Gastrocnemius medialis (tissue), 4 donors: ENCODE results near the gene SBNO1. TPM values are rescaled to one million over a fixed set of nuclear protein-coding genes. Genes with fewer than 3 reads are reported as not detected.
"Not testable (repeated sequence)": the region's sequence is repeated elsewhere in the genome, so short reads cannot be mapped to it uniquely, and the experiment has no call there.

Source experiments
- ATAC-seq, 2 donors: fragments of 150-250 bp; one replicate each; pipeline ENCODE4 v1.9.1; 2016
- DNase-seq, 2 donors: peaks; one replicate each; pipeline ENCODE4 v3.0.0-alpha.2; 2019
- H3K27ac ChIP-seq, 4 donors: fragments of 200-600 bp; sonication (generic); 1 replicate in 1 of 4; 2 replicates in 3 of 4; pipeline ENCODE4 v1.5.1; 2016 to 2018; ENCODE audit warnings: mild to moderate bottlenecking in 2 of 4, moderate library complexity in 1 of 4
- H3K27me3 ChIP-seq, 3 donors: fragments of 200-600 bp; sonication (generic) in 2 of 3; 1 replicate in 1 of 3; 2 replicates in 2 of 3; pipeline versions ENCODE4 v1.5.1 to v1.6.0; 2016 to 2019; ENCODE audit warnings: mild to moderate bottlenecking in 1 of 3, moderate library complexity in 1 of 3
- H3K36me3 ChIP-seq, 2 donors: fragments of 200-600 bp; sonication (generic) in 1 of 2; one replicate each; pipeline ENCODE4 v1.5.1; 2017 to 2018
- H3K4me1 ChIP-seq, 2 donors: fragments of 200-600 bp; sonication (generic) in 1 of 2; one replicate each; pipeline ENCODE4 v1.5.1; 2016 to 2017; ENCODE audit warnings: mild to moderate bottlenecking in 2 of 2
- H3K4me3 ChIP-seq, 4 donors: fragments of 200-600 bp; sonication (generic) in 3 of 4; 1 replicate in 1 of 4; 2 replicates in 3 of 4; pipeline ENCODE4 v1.5.1; 2016 to 2019; ENCODE audit warnings: mild to moderate bottlenecking in 2 of 4
- H3K9me3 ChIP-seq, 3 donors: fragments of 200-600 bp; sonication (generic) in 2 of 3; 1 replicate in 1 of 3; 2 replicates in 2 of 3; pipeline ENCODE4 v1.5.1; 2016 to 2019
- POLR2A ChIP-seq, 2 donors: fragments of 450-650 bp; IDR thresholded peaks; one replicate each; pipeline ENCODE4 v1.6.1; 2017; ENCODE audit warnings: antibody characterized with exemption in 2 of 2, mild to moderate bottlenecking in 2 of 2, moderate library complexity in 2 of 2
- in situ Hi-C, 4 donors: fragments of 200-750 bp; cut with MboI; loops; one replicate each; pipeline versions ENCODE4 v1.15.0 to v1.8.0; 2017; ENCODE audit warnings: low sequenced_read_pairs in 4 of 4
- intact Hi-C: fragments of 100-400 bp; cut with DNase I; formaldehyde crosslinking; loops from one replicate; pipeline ENCODE4 v1.15.1; 2023; ENCODE audit warnings: low total_unique reads
- total RNA-seq, 4 donors: library from RNA; depleted of rRNA; stranded (reverse); fragments of >200 nt; gene quantifications; one replicate each; pipeline versions ENCODE4 v1.1.0 to v1.2.3, GENCODE V29; 2016
- TF ChIP-seq, protein P1 (sequence below), 5 experiments: fragments of 450-650 bp in 3 of 5; fragments of 200-600 bp in 2 of 5; sonication (generic) in 2 of 5; IDR thresholded peaks in 4 of 5; conservative IDR thresholded peaks in 1 of 5; 1 replicate in 4 of 5; 2 replicates in 1 of 5; pipeline ENCODE4 v1.5.1; 2016 to 2019; ENCODE audit warnings: antibody characterized with exemption in 5 of 5, mild to moderate bottlenecking in 3 of 5, moderate library complexity in 3 of 5

The SBNO1 gene
- total RNA-seq, 4 donors from 2014 or later = 26.6 to 29.9 (median 28.8) TPM

DNA sequence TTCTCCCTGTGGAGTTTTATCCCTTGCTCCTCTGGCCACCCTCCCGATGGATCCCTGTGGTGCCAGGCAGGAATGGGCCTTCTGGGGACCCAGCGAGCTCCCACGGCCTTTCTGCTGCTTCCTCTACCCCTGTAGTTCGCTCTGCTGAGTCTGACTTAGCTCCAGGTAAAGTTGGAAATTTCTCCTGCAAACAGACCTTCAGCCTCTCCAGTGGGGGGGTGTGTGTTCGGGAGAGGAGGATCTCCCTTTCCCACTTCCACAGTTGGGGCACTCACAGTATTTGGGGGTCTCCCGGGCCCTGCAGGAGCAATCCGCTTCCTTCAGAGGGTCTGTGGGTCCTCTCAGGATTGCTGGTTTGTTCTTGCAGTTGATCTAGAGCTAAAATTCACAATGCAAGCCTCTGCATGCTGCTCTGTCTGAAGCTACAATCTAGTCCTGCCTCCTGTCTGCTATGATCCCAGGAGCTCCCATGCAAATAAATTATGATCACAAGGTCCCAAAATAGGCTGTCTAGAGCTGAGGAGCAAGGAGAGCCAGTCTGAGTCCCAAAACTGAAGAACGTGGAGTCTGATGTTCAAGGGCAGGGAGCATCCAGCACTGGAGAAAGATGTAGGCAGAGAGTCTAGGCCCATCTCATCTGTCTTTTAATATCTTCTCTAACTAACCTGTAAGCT, 113.1 kb downstream of the SBNO1 start:
- Histone ChIP-seq H3K27me3 (no peaks in the 10 kb centered on the region), H3K36me3 (peaks cover 0 to 16% of the 10 kb centered on the region in 2 donors)

DNA sequence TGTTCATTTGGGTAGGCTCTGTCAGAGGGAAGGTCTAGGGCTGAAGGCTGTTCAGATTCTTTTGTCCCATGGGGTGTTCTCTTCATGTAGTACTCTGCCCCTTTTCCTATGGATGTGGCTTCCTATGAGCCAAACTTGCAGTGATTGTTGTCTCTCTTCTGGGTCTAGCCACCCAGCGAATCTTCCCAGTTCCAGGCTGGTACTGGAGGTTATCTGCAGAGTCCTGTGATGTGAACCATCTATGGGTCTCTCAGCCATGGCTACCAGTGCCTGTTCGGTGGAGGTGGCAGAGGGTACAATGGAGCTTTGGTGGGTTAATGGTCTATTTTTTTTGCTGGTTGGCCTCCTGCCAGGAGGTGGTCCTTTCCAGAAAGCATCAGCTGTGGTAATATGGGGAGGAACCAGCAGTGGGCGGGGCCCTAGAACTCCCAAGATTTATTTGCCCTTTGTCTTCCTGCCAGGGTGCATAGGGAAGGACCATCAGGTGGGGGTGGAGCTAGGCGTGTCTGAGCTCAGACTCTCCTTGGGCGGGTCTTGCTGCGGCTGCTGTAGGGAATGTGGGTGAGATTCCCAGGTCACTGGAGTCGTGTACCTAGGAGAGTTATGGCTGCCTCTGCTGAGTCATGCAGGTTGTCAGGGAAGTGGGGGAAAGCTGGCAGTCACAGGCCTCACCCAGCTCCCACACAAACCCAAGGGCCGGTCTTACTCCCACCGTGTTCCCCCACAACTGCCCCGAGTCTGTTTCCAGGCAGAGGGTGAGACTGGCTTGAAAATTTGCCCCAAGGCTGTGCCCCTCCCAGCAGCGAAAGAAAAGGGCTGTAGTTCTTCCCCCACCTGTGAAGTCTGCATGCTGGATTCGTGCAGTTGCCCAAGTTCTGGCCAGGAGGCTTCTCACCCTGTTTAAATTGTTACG, 113.9 kb downstream of the SBNO1 start:
- peak in 1 of 2 donors; percentile 40 for DNase-seq
- H3K4me3 ChIP-seq = peak overlapping the region in 2 of 4 donors; percentile 10 to 32
- TF ChIP-seq POLR2A (IDR thresholded peaks at IDR 0.05) = no peak
- TF ChIP-seq, protein P1, sequence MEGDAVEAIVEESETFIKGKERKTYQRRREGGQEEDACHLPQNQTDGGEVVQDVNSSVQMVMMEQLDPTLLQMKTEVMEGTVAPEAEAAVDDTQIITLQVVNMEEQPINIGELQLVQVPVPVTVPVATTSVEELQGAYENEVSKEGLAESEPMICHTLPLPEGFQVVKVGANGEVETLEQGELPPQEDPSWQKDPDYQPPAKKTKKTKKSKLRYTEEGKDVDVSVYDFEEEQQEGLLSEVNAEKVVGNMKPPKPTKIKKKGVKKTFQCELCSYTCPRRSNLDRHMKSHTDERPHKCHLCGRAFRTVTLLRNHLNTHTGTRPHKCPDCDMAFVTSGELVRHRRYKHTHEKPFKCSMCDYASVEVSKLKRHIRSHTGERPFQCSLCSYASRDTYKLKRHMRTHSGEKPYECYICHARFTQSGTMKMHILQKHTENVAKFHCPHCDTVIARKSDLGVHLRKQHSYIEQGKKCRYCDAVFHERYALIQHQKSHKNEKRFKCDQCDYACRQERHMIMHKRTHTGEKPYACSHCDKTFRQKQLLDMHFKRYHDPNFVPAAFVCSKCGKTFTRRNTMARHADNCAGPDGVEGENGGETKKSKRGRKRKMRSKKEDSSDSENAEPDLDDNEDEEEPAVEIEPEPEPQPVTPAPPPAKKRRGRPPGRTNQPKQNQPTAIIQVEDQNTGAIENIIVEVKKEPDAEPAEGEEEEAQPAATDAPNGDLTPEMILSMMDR (IDR thresholded peaks at IDR 0.05 in 4 of 5, conservative IDR thresholded peaks at IDR 0.05 in 1 of 5) = no peak
- H3K36me3 ChIP-seq = peaks cover 0 to 16% of the 10 kb centered on the region in 2 donors
- peaks cover 44 to 49% of the 10 kb centered on the region in 2 donors for H3K4me1 ChIP-seq
- intact Hi-C loops (no loop called here), in situ Hi-C loops (no loop called here)
- ATAC-seq = peak in 1 of 2 donors; percentile 20
- no peaks in the 10 kb centered on the region for H3K27me3 ChIP-seq
- H3K27ac ChIP-seq = peak overlapping the region; percentile 53 to 80 (median 68)
- H3K9me3 ChIP-seq = no peaks in the 10 kb centered on the region

More for the DNA sequence above, 113.1 kb downstream of the SBNO1 start:
- TF ChIP-seq, protein P1 (IDR thresholded peaks at IDR 0.05 in 4 of 5, conservative IDR thresholded peaks at IDR 0.05 in 1 of 5) = no peak
- H3K27ac ChIP-seq = peak overlapping the region; percentile 53 to 80 (median 68)
- intact Hi-C loops = no loop called here
- in situ Hi-C loops = no loop called here
- H3K9me3 ChIP-seq = no peaks in the 10 kb centered on the region
- H3K4me1 ChIP-seq = peaks cover 44 to 49% of the 10 kb centered on the region in 2 donors
- ATAC-seq = peak; percentile 65 to 69
- no peak for DNase-seq
- peak overlapping the region in 2 of 4 donors; percentile 10 to 32 for H3K4me3 ChIP-seq

DNA sequence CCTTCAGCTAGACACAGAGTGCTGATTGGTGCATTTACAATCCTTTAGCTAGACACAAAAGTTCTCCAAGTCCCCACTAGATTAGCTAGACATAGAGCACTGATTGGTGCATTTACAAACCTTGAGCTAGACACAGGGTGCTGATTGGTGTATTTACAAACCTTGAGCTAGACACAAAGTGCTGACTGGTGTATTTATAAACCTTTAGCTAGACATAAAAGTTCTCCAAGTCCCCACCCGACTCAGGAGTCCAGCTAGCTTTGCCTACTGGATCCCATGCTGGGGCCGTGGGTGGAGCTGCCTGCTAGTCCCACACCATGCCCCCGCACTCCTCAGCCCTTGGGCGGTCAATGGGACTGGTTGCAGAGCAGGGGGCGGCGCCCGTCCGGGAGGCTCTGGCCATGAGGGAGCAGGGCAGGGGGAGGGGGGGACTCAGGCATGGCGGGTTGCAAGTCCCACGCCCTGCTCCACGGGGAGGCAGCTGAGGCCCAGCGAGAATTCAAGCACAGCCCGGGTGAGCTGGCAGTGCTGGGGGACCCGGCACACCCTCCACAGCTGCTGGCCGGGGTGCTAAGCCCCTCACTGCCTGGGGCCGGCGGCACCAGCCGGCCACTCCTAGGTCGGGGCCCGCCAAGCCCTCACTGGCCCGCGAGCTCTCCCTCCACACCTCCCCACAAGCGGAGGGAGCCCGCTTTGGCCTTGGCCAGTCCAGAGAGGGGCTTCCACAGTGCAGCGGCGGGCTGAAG, 115.5 kb downstream of the SBNO1 start:
- intact Hi-C loops, DNase-seq, in situ Hi-C loops, ATAC-seq, H3K27ac ChIP-seq, H3K9me3 ChIP-seq, H3K27me3 ChIP-seq, H3K4me3 ChIP-seq, H3K36me3 ChIP-seq: not testable (repeated sequence)
- H3K4me1 ChIP-seq = peaks cover 39 to 40% of the 10 kb centered on the region in 2 donors

DNA sequence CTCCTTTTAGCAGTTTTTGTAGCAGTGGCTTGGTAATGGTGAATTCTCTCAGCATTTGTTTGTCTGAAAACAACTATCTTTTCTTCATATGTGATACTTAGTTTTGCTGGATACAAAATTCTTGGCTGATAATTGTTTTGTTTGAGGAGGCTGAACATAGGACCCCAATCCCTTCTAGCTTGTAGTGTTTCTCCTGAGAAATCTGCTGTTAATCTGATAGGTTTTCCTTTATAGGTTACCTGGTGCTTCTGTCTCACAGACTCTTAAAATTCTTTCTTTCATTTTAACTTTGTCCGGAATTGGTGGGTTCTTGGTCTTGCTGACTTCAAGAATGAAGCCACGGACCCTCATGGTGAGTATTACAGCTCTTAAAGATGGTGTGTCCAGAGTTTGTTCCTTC, 116.5 kb downstream of the SBNO1 start:
- ATAC-seq, in situ Hi-C loops, H3K4me3 ChIP-seq, H3K36me3 ChIP-seq, DNase-seq, intact Hi-C loops, H3K27me3 ChIP-seq, H3K9me3 ChIP-seq, H3K27ac ChIP-seq: not testable (repeated sequence)
- peaks cover 31 to 34% of the 10 kb centered on the region in 2 donors for H3K4me1 ChIP-seq

DNA sequence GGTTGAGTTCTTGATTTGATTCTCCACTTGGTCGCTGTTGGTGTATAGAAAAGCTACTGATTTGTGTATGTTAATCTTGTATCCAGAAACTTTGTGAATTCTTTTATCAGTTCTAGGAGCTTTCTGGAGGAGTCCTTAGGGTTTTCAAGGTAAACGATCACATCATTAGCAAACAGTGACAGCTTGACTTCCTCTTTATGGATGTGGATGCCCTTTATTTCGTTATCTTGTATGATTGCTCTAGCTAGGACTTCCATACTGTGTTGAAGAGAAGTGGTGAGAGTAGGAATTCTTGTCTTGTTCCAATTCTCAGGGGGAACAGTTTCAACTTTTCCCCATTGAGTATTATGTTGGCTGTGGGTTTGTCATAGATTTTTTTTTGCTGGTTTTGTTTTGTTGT, 119.0 kb downstream of the SBNO1 start:
- no peak overlapping the region for H3K27ac ChIP-seq
- H3K27me3 ChIP-seq = no peaks in the 10 kb centered on the region
- H3K4me1 ChIP-seq = peaks cover 29 to 30% of the 10 kb centered on the region in 2 donors
- no peaks in the 10 kb centered on the region for H3K9me3 ChIP-seq
- DNase-seq (no peak), ATAC-seq (no peak)
- intact Hi-C loops (no loop called here), in situ Hi-C loops (no loop called here)
- TF ChIP-seq, protein P1 (IDR thresholded peaks at IDR 0.05 in 4 of 5, conservative IDR thresholded peaks at IDR 0.05 in 1 of 5) = no peak
- no peak for TF ChIP-seq POLR2A (IDR thresholded peaks at IDR 0.05)
- no peaks in the 10 kb centered on the region for H3K36me3 ChIP-seq
- no peak overlapping the region for H3K4me3 ChIP-seq
